Activated gamma-delta T cell (primary cell): ENCODE measurements around the gene HERC3.
"Not testable (repeated sequence)": the region's sequence is repeated elsewhere in the genome, so short reads cannot be mapped to it uniquely, and the experiment has no call there.

Experiments
- DNase-seq: peaks from one replicate; lab custom pipeline; 2025; lab: John Stamatoyannopoulos, UW

HERC3 gene

GRCh38 chr4:88609387-88609786 lies 17.1 kb downstream of the HERC3 start:
- DNase-seq: no peak

DNA sequence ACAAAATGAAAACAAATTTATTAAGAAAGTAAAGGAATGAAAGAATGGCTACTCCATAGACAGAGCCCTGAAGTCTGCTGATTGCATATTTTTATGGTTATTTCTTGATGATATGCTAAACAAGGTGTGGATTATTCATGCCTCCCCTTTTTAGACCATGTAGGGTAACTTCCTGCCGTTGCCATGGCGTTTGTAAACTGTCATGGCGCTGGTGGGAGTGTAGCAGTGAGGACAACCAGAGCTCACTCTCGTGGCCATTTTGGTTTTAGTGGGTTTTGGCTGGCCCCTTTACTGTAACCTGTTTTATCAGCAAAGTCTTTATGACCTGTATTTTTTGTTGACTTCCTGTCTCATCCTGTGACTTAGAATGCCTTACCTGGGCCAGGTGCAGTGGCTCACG lies 17.5 kb downstream of the HERC3 start:
- not testable (repeated sequence) for DNase-seq

DNA sequence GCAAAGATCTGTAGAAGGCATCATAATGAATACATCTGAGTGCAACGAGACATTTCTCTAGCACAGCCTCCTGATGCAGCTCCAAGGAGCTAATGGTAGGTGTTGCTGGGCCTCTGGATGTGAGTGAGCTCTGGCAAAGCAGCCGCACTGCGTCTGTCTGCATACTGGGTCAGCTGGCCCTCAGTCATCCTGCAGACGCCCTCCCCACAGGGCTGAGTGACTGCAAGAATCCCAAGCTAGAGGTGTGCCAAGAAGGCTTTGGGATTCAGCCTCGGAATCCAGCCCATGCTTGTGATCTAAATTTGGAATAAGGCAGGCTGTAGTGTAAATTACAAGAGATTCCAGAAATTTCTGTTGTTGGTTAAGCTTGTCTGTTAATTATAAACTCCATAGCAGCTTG lies 18.5 kb downstream of the HERC3 start:
- no peak for DNase-seq

DNA sequence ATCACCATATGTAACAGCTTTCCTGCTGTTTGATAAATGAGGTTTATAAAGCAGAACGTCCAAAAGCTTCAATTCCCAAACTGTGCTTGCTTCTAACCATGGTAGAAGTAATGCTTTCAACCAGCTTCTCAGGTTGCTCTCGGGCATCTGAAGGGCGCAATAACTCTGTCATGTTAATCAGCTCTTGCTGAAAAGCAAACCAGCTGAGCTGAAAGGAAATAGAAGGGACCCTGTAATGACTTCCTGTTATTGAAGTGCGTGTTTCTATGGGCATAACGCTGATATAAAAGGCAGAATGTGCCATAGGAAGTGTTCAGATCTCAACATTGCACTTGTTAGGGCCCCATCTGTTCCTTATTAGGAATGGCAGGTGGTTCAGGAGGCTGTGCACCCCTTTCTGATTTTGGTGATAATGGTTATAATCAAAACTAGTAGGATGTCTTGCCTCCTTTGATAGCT lies 21.2 kb downstream of the HERC3 start:
- no peak for DNase-seq

- DNase-seq: no peak
These were observed 21.8 kb downstream of the HERC3 start for GRCh38 chr4:88614058-88614457.

DNA sequence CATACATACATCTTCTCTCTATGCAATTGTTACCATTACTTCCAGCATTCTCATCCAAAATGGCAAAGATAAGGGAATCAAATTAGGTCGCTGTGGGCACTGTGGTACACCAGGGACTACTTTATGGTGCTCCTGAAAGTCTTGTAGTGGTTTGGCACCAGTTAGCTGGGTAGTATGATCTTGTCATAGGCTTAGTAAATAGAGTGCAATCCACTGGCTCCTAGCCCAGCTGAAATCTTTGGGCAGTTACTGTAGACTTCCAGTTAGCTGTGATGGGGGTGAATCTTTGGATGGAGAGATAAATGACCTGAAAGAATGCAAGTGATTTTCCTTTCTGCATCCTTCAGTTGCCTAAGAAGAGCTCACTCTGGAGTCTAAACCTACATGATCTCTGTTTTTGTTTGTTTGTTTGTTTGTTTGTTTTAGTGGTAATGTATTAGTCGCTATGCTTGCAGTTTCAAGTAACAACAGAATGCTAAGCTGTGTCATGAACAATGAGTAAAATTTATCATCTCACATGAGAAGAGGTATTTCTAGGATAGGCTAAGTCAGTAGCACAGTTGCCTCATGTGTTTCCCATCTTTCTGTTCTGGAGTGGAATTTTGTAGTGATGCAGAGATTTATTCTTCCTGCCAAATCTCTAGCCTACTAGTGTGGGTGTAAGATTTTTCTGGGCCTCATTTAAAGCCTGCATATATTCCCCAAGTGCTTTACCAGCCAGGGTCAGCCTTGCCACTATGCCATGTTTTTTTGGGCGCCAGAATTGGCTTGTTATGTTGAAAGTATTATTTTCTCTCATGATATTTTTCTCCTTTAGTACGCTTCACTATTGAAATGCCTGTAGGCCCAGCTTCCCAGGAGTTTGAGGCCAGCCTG lies 24.2 kb downstream of the HERC3 start:
- DNase-seq: no peak

GRCh38 chr4:88618782-88619485 lies 26.7 kb downstream of the HERC3 start:
- DNase-seq: no peak

DNA sequence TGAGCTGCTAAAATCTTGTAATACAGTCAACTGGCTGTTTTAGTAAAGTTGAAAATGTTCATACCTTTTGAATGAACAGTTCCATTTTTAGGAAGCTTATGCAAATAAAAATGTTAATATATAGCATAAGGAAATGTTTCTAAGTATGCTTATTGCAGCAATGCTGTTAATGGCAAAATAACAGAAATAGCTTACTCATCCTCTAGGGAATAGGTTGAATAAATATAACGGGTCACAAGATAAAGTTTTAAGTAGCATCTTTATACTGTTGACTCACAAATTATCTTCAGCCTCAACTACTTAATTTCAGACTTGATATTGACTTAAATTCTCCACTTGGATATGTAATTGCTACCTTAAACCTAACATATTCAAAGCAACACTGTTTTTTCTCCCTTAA lies 27.7 kb downstream of the HERC3 start:
- no peak for DNase-seq

DNA sequence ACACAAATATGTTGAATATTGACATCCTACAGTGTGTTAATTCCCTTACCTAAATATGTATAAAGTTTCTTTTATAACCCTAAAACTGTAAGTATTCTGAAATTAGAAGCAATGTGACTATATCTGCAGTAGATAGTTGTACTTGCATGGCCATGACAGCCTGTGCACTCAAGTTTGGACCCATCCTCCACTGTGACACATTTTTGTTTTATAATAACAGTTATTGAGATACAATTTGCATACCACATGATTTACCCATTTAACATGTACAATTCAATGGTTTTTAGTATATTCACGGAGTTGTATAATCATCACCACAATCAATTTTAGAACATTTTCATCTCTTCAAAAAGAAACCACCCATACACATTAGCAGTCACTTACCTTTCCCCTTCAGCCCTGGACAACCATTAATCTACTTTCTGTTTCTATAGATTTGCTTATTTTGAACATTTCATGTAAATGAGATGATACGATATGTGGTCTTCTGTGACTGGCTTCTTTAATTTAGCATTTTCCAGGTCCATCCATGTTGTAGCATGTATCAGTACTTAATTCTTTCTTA lies 29.6 kb downstream of the HERC3 start:
- DNase-seq: no peak

DNA sequence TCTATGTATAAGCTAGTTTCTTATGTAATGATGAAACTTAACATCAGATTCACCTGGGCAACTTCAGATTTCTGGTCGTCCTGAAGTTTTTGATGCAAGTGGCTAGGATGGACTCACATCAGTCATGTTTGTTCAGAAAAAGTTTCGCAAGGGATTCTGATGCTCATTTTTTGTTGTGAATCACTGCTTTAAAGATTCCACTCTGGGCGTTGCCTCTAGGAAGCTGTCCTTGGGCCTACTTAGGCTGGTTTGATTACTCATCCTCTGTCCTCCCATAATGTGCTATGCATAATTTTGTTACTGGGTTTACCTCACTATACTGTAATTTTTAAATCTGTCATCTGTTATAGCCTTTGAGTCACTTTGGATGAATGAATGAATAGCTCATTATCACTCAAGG lies 30.8 kb downstream of the HERC3 start:
- DNase-seq: no peak

DNA sequence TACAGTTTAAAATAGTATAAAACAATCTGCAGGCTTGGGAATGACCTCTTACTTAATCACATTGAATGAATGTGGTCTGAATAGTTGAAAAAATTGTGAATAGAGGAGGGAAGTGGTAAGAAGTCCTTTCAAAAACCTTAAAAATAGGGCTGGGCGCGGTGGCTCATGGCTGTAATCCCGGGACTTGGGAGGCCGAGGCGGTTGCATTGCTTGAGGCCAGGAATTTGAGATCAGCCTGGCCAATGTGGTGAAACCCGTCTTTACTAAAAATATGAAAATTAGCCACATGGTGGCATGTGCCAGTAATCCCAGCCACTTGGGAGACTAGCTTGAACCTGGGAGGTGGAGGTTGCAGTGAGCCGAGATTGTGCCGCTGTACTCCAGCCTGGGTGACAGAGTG lies 36.5 kb downstream of the HERC3 start:
- no peak for DNase-seq

DNA sequence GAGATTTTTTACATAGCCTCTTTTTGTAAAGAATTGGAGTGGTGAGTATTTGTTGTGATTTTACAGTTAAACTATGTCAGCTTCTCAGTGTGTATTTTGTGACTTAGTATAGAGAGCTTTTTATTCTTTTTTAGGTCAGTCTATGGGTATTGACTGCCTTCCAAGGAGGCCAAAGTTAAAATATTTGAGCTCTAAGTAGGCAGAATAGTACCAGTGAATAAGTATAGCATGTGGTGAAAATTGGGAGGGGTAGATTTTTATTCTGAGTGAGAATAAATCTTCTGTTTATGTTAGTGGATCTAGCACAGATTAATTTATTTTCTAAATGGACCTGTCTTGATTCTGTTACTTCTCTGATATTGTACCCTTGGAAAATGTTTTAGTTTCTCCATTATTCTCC lies 37.5 kb downstream of the HERC3 start:
- no peak for DNase-seq

DNA sequence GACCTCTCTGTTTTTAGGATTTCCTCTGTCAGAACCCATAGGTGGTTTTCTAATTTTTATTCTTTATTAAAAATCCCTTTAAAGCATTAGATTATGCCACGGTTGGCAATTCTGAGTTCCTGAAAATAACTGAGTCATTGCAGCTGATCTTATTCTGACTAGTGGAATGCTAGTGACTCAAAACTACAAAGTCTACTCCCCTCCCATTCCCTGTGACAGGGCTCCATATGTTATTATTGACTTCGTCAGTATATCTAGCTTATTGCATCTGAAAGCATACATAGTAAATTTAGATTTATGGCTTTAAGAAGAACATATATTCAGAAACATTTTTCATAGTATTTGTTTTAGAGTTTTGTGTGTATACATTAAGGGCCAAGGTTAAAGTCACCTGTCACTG lies 38.5 kb downstream of the HERC3 start:
- no peak for DNase-seq

- no peak for DNase-seq
These were observed 51.7 kb downstream of the HERC3 start for GRCh38 chr4:88643932-88644331.

- DNase-seq: no peak
These were observed 53.7 kb downstream of the HERC3 start for GRCh38 chr4:88645994-88646393.

- no peak for DNase-seq
These were observed 54.4 kb downstream of the HERC3 start for GRCh38 chr4:88646528-88647280.

GRCh38 chr4:88649716-88650115 lies 57.4 kb downstream of the HERC3 start:
- no peak for DNase-seq

DNA sequence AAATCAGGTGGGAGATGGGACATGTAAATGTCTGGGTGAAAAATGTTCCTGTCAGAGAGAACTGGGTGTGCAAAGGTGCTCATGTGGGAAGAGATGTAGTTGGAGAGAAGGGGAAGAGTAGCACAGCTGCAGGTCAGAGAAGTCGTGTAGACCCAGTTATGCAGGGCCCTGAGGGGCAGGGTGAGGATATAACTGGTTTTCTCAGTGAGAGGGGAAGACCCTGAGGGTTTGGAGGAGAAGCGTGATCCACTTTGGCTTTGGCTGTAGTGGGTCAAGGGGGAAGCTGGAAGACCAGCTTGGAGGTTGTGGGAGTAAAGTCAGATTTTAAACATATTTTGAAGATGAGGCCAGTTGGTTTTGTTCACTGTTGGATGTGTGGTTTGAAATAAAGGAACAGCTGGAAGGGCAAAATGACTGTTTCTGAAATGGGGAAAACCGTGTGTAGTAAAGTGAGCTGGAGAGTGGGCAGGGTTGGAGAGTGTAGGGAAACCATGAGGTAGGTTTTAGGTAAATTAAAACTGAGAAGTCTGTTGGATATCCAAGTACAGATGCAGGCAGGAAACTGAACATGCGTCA lies 61.2 kb downstream of the HERC3 start:
- DNase-seq: no peak

DNA sequence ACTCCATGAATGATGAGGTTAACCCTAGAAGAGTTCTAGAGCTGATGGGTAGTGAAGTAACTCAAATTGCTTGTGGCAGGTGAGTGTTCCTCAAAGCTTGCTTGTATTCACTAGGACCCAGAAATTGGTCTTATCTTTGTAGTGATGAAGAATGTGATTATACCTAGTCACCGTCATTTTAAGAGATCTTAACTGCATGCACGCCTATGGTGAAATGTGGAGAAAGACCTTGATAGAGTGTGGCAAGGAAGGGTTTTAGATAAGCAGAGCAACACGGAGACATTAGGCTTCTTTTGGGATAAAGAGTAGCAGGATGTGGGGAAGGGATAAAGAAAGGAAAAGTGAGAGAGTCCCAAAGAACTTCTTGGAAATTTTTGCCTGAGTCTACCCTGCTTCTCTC lies 62.9 kb downstream of the HERC3 start:
- no peak for DNase-seq

GRCh38 chr4:88659055-88659889 lies 67.0 kb downstream of the HERC3 start:
- DNase-seq: no peak

DNA sequence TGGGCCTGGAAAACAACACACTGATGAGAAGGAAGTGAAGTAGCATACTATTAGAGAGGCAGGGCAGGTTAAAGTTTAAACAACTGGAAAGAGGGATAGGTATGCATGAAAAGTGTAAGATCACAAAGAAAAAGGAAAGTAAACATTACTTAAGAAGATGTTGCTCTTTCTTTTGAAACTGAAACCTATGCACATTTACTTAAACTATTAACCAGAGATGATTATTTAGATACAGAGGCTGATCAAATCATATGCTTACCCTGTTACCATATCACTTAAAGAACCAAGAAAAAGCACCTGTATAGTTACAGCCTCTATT lies 67.6 kb downstream of the HERC3 start:
- no peak for DNase-seq
